Measurements from ENCODE around the gene FAM131C. TPM values are rescaled to one million over a fixed set of nuclear protein-coding genes. Genes with fewer than 3 reads are reported as not detected.
"Not testable (repeated sequence)": the region's sequence is repeated elsewhere in the genome, so short reads cannot be mapped to it uniquely, and the experiment has no call there.

Gene FAM131C
- total RNA-seq, 1 donor from 2014 or later, result not detected

DNA sequence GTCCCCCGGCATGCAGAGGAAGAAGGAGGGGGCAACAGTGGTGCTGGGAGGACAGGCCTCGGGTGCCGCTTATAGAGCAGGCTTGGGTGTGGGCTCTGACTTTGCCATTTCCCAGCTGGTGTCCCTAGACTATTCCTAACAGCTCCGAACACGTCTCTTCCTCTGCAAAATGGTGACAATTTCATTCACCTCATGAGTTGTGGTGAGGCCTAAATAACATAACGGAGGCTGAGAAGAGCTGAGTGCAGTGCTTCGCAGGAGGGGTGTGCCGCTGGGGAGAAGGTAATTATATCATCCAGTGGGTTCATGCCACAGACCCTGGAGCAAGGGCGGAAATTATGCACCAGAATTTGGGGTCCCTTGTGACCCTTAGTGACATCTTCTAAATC is 10.8 kb downstream of the FAM131C start:
- not testable (repeated sequence) for ATAC-seq; DNase-seq (ENCODE audit: low spot score)

DNA sequence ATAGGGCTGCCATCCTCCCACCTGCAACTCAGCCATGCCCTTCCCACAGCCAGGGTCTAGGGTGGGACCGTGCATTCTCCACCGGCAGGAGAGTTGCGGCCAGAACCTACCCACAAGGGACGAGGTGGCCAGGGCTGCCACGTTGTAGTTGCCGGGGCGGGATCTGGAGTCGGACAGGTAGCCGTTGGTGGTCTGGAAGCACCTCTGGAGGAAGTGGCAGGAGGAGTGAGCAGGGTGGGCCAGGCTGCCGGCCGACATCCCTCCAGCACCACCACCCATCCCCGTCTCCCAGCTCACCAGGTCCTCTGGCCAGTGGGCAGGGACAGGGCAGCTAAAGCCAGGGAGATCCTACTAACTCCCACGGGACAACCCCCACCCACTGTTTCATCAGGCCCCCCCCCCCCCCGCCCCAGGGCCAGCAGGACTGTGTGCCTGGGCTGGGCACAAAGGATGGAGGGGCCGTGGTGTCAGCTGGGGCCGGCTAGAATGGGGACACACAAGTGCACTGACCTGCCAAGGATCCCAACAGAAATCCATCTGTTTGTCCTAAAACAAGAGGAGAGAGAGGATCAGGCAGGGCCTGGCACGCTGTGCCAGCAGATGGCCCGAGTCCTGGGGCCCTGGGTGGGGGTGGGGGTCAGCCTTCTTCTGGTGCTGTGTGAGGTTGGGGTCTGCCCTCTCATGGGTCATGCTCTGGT is 11.3 kb downstream of the FAM131C start:
- not testable (repeated sequence) for DNase-seq (ENCODE audit: low spot score); ATAC-seq

DNA sequence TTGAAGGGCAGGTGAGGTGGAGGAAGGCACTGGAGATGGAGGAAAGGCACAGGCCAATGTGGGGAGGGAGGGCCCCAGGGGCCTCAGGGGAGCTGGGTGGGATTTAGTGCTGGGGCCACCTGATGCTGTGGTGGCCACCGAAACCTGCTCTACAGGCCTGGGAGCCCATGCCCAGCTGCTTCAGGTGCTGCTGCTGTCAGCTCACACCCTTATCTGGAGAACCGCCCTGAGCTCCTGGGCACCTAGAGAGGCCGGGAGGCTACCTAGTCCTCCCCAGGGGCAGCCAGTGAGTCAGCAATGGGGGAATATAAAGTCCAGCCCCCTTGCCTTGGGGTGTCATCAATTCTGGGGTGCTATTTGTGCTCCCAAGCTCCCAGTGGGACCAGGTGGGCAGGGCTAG is 12.2 kb downstream of the FAM131C start:
- DNase-seq (ENCODE audit: low spot score) (no peak), ATAC-seq (no peak)

DNA sequence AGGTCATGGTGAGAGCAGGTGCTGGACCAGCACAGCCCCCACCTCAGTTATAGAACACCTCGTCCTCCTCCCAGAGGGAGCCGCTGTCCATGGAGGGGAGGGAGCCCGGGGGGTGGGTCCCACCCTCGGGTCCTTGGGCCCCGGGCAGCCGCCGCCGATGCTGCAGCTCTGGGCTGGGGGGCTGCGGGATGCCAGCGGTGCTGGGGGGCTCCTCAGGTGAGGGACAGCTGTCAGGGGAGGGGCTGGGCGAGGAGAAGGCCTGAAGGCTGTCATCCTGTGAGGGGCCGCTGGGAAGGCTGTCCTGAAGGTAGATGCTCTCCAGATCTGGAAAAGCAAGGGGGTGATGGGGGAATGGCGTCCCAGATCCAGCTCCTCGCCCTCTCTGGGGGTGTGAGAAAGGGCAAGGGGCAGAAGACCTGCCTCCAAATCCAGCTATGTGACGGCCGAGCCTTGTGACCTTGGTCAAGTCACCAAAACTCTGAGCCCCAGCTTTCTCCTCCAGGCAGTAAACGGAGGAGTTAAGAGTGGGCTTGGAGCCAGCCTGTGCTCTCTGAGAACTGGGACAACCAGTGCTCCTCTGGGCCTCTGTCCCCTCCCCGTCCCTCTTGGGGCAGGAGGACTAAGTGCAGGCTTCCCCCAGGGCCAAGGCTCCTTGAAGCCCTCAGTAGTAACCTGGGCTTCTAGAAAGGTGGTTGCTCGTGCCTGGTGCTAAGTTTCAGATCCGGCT is 14.9 kb downstream of the FAM131C start:
- not testable (repeated sequence) for ATAC-seq; DNase-seq (ENCODE audit: low spot score)

DNA sequence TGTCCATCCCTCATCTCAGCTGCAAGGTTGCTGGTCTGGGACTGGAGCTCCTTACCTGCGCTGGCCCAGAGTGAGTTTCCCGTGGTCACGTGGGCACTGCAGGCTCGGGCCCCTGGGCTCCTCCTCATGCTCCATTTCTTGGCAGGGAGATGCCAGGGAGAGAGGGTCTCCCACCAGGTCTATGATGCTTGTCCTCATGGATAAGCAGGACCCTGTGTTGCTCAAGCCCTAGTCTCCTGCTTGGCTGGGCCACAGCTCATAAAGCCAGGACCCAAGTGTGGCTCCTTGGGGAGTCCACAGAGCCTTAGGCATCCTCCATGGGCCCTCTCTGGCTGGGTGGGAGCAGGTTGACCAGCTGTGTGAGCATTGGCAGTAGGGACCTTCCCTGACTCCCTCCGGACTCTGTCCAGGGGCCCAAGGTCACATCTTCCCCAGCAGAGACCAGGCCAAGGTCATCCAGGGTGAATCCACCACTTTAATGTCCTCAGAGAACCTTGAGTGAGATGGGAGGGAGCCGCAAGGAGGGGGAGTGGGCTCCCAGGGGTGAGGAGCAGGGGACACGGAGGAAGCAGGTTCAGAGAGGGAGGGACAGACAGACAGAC is 16.0 kb downstream of the FAM131C start:
- peak; percentile 20 for ATAC-seq
- DNase-seq (ENCODE audit: low spot score), result not testable (repeated sequence)

DNA sequence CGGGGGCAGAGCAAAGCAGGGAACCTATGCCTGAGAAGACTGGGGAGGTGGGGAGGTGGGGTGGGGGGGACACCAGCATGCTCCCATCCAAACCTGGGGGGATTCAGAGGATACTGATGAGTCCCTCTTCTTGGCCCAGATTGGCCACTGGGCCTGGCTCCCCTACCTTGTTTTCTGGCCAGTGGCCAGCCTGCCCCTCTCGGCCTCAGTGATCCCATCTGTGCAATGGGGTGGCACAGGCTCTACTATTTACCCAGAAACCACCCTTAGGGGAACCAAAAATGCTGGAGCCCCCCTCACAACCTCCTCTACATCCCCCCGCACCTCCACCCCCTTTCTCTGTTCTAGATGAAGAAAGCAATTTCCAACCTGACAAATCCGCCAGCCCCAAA is 16.9 kb downstream of the FAM131C start:
- not testable (repeated sequence) for DNase-seq (ENCODE audit: low spot score); ATAC-seq

DNA sequence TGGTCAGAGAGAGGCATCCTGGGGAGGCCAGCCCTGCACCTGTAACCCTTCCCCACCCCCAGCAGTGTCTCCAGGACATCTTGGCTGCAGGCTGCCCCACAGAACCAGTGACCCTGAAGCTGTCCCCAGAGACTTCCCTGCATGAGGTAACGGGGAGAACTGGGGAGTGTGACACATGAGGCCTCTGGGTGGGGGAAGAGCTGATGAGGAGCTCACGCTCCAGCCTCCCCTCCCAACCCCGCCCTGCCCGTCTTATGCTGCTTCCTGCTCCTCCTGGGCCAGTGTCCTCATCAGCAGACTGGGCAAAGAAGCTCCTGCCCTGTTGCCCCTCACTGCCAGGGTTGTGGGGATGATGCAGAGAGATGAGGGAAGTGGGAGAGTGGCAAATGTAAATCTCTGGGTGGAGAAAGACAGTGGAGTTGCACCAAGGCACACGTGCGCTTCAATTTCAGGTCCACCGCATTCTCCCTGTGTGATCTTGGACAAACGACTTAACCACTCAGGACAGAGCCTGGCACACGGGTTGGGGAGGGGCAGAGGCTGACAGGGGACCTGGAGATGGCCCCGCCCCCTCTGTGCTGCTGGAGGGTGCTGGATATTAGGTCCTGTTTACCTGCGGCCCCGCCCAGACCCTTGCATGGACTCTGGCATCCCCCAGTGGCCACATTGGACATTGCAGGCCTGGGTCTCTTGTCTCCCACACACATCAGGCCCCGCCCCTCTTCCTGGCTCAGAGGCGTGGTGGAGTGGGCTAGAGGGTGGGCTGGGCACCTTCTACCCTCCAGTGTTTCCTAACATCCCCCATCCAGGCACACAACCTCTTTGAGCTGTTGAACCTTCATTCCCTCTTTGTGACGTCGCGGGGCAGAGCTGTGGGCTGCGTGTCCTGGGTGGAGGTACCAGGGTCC is 17.6 kb downstream of the FAM131C start:
- DNase-seq (ENCODE audit: low spot score) (peak; percentile 83), ATAC-seq (peak; percentile 94)

DNA sequence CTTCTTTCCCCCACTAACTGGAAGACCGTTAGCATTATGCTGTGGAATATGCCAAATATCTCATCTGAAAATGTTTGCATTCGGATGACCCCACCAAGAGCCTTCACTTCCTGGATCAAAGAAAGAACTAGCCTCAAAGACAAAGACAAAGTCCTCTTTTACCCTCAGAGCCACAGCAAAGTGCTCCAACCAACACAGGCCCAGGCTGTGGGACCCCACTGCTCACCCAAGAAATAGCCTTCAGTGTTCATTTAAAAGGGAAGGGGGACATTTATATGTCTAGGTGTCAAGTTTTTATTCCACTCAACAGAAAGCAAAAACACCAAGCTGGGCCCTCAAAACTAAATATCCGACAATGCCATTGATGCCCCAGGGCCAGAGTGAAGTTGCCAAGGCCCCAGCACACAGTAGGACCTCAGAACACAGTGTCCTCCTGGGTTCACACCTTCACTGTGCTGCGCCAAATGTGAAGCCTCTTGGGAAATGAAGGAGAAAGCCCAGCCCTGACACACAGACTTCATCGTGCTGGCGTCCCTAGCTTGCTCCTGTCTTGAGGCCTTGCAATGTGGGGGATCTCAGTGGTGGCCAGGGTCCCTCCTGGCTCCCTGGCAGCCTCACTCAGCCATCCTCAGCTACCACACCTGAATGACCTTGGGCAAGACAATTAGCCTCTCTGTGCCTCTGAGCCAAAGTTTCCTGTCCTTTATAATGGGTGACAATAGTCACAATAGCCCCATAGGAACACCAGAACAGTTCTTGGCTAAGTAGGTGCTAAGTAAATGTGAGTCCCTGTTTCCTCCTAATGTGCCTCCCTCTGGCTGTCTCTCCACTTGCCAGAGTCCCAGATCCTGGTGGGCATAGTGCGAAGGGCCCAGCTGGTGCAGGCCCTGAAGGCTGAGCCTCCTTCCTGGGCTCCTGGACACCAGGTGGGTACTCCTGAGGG is 18.6 kb downstream of the FAM131C start:
- ATAC-seq (no peak), DNase-seq (ENCODE audit: low spot score) (no peak)

DNA sequence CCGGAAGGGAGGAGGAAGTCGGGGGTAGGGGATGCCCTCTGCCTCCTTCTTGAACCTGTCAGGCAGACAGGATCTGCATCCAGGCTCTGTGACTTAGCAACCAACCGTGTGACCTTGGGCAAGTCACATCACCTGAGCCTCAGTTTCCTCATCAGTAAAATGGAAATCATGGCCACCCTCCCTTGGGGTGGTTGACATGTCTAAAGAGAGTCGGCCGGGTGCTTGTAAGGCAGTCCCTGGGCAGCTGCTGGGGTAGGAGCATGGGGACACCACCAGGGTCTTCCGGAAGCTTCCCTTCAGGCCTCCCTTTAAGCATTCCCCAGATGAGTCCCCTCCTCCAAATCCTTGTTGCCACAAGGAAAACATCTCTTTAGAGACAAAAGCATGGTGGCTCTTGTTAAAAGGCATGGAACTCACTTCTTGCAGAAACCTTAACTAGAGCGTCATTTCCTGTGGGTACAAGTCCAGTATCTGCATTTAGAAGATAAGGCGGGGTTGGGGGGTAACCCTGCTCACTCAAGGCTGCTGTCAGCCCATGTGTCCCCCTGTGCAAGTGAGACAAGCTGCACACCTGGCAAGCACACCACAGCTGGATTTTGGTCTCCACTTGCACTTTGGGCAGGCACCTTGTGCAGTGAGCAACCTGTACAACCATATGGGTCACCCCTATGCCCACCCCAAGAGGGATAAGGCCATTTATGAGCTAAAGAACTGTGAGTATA is 19.5 kb downstream of the FAM131C start:
- ATAC-seq (no peak), DNase-seq (ENCODE audit: low spot score) (no peak)

DNA sequence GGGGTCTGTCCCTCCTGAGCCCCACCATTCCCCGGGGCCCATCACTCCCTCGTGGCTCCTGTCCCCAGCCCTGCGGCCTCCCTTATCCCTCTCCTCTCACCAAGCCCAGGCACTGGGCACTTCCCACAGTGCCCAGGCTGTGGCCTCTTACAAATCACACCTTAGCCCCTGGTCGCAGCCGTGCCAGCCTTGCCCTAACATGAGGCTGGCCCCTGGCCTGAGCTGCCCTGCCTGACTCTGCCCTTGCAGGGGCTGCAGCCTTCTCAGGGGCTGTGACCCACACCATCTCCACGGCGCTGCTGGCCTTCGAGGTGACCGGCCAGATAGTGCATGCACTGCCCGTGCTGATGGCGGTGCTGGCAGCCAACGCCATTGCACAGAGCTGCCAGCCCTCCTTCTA is 21.5 kb downstream of the FAM131C start:
- not testable (repeated sequence) for ATAC-seq; DNase-seq (ENCODE audit: low spot score)

DNA sequence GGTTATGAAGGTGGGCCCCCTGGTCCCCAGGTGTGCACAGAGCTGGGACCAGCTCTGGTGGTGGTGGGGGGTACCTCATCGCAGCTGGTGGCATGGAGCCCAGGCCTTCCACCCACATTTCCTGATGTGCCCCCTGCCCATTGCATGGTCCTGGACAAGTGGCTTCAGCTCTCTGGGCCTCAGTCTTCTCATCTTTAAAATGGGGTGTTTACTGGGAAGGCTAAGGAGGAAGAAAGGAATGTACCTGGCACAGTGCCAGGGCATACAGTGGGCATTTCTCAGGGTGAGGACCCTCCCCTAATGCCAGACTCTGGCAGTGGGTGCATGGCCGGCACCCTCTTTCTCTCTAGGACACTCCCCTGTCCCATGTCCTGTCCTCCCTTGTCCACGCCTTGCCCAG is 22.4 kb downstream of the FAM131C start:
- ATAC-seq, result no peak
- no peak for DNase-seq (ENCODE audit: low spot score)

DNA sequence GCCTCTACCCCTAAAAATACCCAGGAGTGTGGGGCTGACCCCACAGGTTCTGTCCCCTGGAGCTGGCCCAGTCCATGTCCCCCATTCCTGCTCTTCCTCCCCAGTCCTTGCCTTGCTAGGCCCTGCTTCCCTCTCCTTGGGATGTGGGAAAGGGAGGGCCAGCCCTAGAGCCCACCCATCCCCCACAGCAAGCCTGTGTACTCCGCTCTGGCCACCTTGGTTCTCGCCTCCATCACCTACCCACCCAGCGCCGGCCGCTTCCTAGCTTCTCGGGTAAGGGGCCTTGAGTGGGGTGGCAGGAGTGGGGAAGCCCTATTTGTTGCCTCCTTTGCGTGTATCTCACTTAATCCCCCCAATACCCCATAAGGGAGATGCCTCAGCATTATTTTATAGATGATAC is 23.1 kb downstream of the FAM131C start:
- DNase-seq (ENCODE audit: low spot score) (no peak), ATAC-seq (no peak)

DNA sequence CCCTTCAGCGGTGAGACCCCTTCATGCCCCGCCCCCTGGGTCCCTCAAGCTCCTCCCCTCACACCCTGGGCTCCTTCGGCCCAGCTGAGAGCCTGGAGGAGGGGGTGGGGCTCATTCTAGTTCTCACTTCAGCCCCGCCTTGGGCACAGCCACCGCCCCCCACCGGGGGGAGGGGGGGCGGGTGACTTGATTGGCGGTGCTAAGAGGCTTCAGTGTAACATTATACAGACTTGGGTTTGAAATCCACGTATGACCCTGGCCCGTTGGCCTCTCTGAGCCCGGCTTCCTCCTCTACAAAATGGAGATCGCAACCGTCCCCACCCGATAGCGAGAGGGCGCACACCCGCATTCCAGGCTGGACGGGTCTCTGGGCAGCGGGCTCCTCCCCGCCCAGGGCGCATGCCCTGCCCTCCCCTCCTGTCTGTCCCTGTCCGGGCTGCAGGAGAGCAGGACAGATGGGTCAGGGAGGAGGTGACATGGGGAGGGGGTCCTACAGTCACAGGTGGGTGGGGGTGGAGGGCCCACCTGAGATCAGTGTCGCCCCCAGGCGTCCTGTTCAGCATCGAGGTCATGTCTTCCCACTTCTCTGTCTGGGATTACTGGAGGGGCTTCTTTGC is 24.8 kb downstream of the FAM131C start:
- DNase-seq (ENCODE audit: low spot score), result no peak
- ATAC-seq, result no peak

DNA sequence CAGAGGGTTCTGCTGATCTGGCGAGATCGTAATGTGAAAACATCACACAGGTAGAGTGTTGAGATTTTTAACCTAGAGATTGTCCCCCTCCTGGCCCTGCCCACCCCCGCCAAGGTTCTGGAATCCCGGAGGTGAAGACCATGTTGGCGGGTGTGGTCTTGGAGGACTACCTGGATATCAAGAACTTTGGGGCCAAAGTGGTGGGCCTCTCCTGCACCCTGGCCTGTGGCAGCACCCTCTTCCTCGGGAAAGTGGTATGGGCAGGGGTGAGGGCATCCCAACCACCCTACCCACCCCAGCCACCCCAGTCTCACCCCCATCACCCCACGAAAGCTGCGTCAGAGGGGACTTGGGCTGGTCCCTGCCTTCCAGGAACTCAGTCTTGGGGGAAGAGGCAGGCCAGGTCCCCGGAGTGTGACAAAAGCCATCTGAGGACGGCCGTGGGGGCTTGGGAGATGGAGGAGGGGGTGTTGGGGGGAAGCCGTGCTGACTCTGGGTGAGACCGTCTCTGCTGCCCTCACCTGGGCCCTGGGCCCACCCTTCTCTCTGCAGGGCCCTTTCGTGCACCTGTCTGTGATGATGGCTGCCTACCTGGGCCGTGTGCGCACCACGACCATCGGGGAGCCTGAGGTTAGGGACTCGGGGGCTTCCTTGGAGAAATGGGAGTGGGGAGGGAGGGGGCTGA is 25.5 kb downstream of the FAM131C start:
- DNase-seq (ENCODE audit: low spot score), result no peak
- no peak for ATAC-seq

DNA sequence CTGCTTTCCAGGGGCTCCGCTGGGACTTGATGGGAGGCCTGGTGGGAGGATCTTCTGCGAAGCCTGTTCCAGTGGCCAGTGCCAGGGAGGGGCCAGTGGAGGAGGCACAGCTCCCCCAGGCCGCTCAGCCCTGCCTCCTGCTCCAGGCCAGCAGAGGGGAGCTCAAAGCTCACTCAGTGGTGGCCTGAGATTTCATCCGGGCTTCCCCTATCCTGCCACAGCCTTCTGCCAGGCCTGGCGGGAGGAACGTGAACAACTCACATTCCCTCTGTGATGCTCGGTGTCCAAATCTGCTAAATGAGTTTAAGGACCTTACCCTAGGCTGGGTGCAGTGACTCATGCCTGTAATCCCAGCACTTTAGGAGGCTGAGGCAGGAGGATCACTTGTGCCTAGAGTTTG is 26.6 kb downstream of the FAM131C start:
- no peak for DNase-seq (ENCODE audit: low spot score)
- no peak for ATAC-seq

DNA sequence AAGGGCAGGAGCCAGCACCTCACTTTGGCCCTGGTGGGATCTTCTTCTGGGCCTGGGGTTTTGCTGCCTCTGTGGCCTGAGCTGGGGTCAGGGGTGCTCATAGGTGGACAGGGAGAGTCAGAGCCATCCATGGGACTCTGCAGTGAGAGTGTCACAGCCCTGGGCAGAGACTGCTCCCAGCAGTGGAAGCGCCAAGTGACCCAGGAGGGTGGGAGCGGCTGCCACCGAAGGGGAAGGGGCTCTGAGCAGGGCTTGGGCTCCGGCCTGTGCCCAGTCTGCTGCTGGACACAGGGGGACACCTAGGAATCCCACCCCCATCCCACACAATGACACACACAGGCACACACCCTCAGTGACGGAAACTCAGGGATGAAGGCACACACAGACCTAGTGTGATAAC is 29.5 kb downstream of the FAM131C start:
- DNase-seq (ENCODE audit: low spot score) (no peak), ATAC-seq (no peak)

DNA sequence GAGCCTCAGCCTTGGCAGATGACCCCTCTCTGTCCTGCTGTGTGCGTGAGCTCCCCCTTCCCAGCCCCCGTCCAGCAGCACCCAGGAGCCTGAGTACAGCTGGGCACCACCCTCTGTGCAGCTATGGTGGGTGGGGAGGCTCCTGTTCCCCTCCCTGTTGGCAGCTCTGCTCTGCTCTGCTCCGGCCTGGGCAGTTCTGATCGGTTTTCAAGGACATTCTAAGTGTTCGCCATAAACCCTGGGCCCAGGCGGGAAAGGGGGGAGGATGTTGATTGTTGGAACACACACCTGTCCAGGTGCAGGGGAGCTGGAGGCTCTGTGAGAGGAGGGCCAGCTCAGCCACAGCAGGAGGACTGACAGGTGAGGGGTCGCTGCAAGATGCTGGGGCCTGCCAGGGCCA is 29.9 kb downstream of the FAM131C start, which contains the start of gene CLCNKB:
Gene CLCNKB, plus strand, starts transcription at position 262 of the 400 bp plus-strand sequence. CDS start 711 bp downstream, outside the sequence.
- ATAC-seq (no peak), DNase-seq (ENCODE audit: low spot score) (no peak)

DNA sequence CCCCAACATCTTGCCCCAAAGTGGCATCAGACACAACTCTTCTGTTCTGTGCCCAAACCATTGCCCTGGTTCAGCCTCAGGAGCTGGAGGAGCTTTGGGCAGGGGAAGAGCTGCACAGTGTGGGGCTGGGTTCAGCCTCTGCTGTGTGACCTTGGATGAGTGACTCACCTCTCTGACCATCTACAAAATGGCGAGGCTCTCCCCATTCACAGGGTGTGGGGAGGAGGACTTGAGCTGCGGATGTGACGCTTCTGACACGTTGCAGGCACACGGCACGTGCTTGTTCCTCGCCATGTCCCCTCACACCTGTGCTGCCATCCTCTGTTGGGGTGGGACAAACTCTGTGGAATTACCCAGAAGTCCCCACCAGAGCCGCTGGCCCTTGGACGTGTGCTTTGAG is 30.8 kb downstream of the FAM131C start:
- DNase-seq (ENCODE audit: low spot score); ATAC-seq: not testable (repeated sequence)

Measured in left lobe of liver (tissue), 2 donors.